DMS53 treated with DMSO at 0.1 percent for 48 hours (cell line): ENCODE data around the gene KPTN.
A peak's percentile ranks its signal among the peaks of the same experiment; 100 is the strongest.

Source experiments
- DNase-seq: peaks from one replicate; lab custom pipeline; 2025; ENCODE audit not compliant: unreplicated experiment; lab: John Stamatoyannopoulos, UW

KPTN gene

DNA sequence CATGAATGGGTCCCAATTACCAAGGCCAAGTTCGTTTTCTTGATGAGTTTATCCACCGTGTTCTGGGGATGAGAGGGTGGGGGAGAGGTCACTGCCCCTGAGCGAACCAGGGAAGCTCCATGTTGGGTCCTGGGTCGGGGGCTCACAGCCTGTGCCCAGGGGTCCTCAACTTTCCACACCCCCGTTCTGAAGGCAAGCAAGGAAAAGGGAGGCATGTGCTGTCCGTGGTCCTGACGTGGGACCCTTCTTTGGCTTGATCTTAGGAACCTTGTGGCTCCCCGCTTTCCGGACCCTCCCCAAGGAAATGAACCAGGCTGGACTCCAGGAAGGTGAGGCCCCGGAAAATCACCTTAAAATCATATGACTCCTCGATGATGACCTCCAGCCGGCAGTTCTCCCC is 46.5 kb downstream of the KPTN start:
- DNase-seq: no peak

GRCh38 chr19:47436712-47437401 is 47.2 kb downstream of the KPTN start:
- DNase-seq: peak; percentile 62

GRCh38 chr19:47435883-47436417 is 48.1 kb downstream of the KPTN start:
- no peak for DNase-seq

- no peak for DNase-seq
These were observed 48.8 kb downstream of the KPTN start for GRCh38 chr19:47435196-47435595.

DNA sequence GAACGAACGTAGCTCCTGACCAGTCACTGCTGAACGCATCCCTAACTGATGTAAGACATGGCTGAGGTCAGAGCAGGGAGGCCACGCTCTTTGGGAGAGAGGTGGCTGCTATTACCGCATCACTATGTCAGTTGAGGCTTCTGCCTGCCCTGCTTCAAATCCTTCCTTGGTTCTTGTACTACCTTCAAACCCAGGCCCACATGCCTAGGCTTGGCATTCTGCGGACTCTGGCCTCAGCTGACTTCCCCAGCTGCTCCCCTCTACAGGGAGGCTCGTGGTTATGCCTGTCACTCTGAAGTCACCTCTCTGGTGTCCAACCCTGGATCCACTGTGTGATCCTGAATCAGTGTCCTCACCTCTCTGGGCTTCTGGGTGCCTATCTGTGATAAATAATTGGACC is 49.9 kb downstream of the KPTN start:
- no peak for DNase-seq

- DNase-seq: no peak
These were observed 50.9 kb downstream of the KPTN start for GRCh38 chr19:47433121-47433520.

GRCh38 chr19:47432499-47432898 is 51.5 kb downstream of the KPTN start:
- DNase-seq: no peak

- DNase-seq: no peak
These were observed 51.9 kb downstream of the KPTN start for GRCh38 chr19:47432091-47432490.

DNA sequence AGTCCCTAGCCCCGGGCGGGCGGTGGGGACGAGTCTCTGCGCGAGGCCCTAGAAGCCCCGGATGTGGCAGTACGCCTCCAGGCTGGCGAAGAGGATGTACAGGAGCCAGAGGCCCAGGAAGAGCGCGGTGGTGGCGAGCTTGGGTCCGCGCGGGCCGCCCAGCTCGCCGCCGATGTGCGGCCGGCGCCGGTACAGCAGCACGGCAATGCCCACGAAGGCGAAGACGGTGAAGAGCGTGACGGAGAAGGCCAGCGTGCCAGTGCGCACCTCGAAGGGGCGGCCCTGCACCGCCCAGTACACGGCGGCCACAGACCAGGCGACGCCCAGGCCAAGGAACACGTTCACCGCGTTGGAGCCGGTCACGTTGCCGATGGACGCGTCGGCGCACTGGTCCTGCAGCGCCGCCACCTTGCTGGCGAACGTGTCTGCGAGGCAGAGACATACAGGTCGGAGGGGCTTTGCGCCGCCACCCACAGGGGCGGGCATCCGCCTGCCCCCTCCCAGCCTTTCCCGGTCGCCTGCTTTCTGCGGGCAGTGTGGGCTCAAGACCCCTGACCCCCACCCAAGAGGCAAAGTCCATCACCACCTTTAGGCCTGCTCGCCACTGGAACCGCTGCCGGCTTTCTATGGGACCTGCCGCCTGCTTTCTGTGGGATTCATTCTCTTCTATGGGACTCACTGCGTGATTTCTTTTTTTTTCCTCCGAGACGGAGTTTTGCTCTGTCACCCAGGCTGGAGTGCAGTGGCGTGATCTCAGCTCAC is 53.8 kb downstream of the KPTN start:
- peak; percentile 54 for DNase-seq

- DNase-seq: no peak
These were observed 54.8 kb downstream of the KPTN start for GRCh38 chr19:47429140-47429793.

DNA sequence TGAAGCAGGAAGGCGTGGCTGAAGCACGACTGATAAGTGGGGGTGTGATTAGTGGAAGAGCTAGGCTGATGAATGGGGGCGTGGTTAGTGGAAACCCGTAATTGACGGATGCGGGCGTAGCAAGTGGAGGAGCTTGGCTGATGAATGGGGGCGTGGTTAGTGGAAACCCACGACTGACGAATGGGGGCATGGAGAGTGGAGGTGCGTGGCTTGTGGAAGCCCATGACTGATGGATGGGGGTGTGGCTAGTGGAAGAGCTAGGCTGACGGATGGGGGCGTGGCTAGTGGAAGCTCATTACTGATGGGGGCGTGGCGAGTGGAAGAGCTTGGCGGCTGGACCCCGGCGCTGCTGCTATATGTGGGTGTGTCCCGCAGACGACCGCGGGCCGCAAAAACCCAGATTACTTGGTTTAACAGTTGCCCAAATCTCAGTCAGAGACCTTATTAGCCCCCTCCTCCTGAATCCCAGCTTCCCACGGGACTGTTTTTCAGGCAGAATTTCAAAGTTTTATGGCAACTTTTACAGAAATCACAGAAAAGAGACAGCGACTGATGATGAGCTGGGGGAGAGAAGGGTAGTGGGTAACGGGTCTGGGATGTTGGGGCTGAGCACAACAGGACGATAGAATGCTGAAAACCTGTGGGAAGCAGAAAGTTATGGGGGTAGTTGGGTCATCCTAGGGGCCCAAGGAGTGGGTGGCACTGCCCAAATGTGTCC is 55.7 kb downstream of the KPTN start:
- peak; percentile 56 for DNase-seq

DNA sequence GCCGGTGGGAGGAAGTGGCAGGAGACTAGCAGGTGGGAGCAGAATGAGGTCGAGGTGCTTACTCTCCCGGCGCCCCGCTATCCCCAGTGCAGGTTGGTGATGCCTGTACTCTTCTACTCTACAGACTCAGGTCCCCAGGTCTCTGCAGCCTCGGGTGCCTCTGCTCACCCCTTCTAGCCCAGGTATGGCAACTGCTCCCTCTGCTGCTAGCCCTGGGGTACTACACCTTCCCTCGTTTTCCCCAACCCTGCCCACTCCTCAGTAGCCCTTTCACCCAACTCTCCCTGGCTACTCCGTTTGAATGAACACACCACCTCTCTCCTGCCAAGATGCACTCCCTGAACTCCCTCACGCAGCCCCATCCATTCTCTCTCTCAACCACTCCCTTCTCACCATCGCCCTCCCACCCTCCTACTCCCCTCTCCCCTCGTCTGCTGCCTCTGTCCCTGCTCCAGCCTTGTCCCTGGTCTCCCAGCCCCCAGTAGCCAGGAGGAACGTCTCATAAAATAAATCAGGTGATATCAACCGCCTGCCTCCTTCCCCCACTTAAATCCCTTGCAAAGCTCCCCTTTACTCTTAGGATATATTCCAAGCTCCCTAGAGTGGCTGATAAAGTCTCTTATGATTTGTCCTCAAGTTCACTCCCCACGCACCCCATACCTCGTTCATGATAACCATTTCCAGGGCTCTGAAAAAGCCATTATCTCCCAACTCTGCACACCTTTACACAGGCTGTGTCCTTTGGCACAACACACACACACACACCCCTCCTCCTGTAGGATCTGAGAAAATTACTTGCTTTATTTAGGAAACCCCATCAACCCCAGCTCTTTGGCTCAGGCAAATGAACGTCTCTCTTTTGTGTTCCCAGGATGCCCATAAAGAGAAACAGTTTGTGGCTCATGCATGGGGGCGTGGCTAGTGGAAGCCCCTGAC is 56.5 kb downstream of the KPTN start:
- DNase-seq: peak; percentile 61
